Fibroblast of lung (primary cell): Measurements from ENCODE around the gene PEPD.
A peak's percentile ranks its signal among the peaks of the same experiment; 100 is the strongest.

Source experiments
- EZH2 ChIP-seq: IDR thresholded peaks from 2 replicates; pipeline ENCODE4 v1.5.1; 2012; ENCODE audit warnings: low read length, control low read depth, mild to moderate bottlenecking; ENCODE audit errors: missing control alignments
- TF ChIP-seq, protein P1 (sequence below), 2 donors: IDR thresholded peaks in 1 of 2; conservative IDR thresholded peaks in 1 of 2; 1 replicate in 1 of 2; 2 replicates in 1 of 2; pipeline ENCODE4 v1.5.1; 2011 to 2012; ENCODE audit warnings: low read length in 2 of 2, control low read depth in 1 of 2, inconsistent platforms in 1 of 2, low read depth in 1 of 2, mild to moderate bottlenecking in 1 of 2

DNA sequence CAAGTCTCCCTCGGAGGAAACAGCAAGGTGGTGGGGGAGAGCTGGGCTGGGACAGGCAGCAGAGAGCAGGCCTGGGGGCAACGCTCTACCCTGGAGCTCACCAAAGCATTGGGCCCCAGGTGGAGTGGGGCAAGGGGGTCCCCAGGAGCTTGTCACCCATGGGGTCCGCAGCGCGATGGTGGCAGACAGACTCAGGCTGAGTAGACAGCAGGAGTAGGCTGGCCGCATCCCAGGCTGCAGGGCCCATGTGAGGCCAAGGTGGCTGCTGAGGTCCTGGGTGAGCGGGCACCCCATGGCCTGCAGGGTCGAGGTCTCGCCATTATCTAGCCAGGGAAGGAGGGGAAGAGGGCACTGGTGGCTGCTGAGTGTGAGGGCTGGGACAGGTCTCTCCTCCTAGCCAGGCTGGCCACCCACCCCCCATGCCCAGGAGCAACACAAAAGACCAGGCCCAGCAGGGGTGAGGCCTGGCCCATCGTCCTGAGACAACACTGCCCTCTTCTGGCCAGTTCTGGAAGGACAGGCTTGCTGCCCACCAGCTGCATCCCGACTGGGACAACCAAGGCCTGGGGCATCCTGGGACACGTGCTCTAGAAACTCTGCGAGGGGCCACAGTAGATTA, 115.0 kb downstream of the PEPD start:
- TF ChIP-seq, protein P1, sequence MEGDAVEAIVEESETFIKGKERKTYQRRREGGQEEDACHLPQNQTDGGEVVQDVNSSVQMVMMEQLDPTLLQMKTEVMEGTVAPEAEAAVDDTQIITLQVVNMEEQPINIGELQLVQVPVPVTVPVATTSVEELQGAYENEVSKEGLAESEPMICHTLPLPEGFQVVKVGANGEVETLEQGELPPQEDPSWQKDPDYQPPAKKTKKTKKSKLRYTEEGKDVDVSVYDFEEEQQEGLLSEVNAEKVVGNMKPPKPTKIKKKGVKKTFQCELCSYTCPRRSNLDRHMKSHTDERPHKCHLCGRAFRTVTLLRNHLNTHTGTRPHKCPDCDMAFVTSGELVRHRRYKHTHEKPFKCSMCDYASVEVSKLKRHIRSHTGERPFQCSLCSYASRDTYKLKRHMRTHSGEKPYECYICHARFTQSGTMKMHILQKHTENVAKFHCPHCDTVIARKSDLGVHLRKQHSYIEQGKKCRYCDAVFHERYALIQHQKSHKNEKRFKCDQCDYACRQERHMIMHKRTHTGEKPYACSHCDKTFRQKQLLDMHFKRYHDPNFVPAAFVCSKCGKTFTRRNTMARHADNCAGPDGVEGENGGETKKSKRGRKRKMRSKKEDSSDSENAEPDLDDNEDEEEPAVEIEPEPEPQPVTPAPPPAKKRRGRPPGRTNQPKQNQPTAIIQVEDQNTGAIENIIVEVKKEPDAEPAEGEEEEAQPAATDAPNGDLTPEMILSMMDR (conservative IDR thresholded peaks at IDR 0.05 in 1 of 2, IDR thresholded peaks at IDR 0.05 in 1 of 2; ENCODE audit: low read depth in 1 of 2, low read length in 2 of 2), result peak; percentile 83 to 89
- no peak for TF ChIP-seq EZH2
